H1 (cell line): ENCODE results near the gene CALD1. TPM values are rescaled to one million over a fixed set of nuclear protein-coding genes. Genes with fewer than 3 reads are reported as not detected.

Source experiments
- CTCF ChIA-PET: fragments of 300-600 bp; sonication (Branson Sonifier 250); formaldehyde crosslinking; loops from one replicate; lab custom pipeline; 2021; ENCODE audit not compliant: partially characterized antibody; lab: Charles Lee
- POLR2A ChIA-PET: fragments of 300-600 bp; sonication (Branson Sonifier 250); formaldehyde crosslinking; loops from one replicate; lab custom pipeline; 2021; ENCODE audit warnings: inconsistent platforms; ENCODE audit not compliant: partially characterized antibody; lab: Charles Lee
- DNase-seq, 2 experiments: peaks; one replicate each; pipeline versions ENCODE4 v3.0.0 to v3.0.0-alpha.2; 2010 to 2022; ENCODE audit warnings: low spot score in 2 of 2, low read depth in 1 of 2, mixed read lengths in 1 of 2
- FAIRE-seq: peaks from 2 replicates; lab custom pipeline; 2011; peaks lifted over from hg19 to GRCh38; lab: Jason Lieb, UNC
- H2AFZ ChIP-seq: 2 replicates; pipeline ENCODE4 v1.8.1; 2012; ENCODE audit warnings: low read length, inconsistent platforms
- H2AK5ac ChIP-seq: 2 replicates; pipeline ENCODE4 v1.6.1; 2013; ENCODE audit warnings: low read depth, low read length
- H2BK120ac ChIP-seq: replicated peaks from 2 replicates; pipeline ENCODE3; 2013; ENCODE audit warnings: low read depth, low read length, inconsistent platforms
- H2BK12ac ChIP-seq: 2 replicates; pipeline ENCODE4 v1.6.1; 2013; ENCODE audit warnings: low read depth, low read length
- H2BK15ac ChIP-seq: 2 replicates; pipeline ENCODE4 v1.6.1; 2013; ENCODE audit warnings: low read length
- H2BK20ac ChIP-seq: 2 replicates; pipeline ENCODE4 v1.6.1; 2013; ENCODE audit warnings: low read length
- H2BK5ac ChIP-seq: 2 replicates; pipeline ENCODE4 v1.6.1; 2013; ENCODE audit warnings: low read depth, low read length
- H3K14ac ChIP-seq: 2 replicates; pipeline ENCODE4 v1.6.1; 2013; ENCODE audit warnings: inconsistent platforms; ENCODE audit not compliant: insufficient read length
- H3K18ac ChIP-seq: 2 replicates; pipeline ENCODE4 v1.6.1; 2013; ENCODE audit warnings: low read length; ENCODE audit errors: extremely low read depth
- H3K23ac ChIP-seq: 2 replicates; pipeline ENCODE4 v1.6.1; 2013; ENCODE audit warnings: inconsistent platforms; ENCODE audit not compliant: insufficient read length
- H3K23me2 ChIP-seq: 2 replicates; pipeline ENCODE4 v1.6.1; 2013; ENCODE audit warnings: low read depth, low read length
- H3K27ac ChIP-seq: 2 replicates; pipeline ENCODE4 v1.6.1; 2011; ENCODE audit warnings: low read depth, low read length, inconsistent platforms
- H3K27me3 ChIP-seq, 4 experiments: replicated peaks in 1 of 4; 1 replicate in 1 of 4; 2 replicates in 3 of 4; pipeline versions ENCODE4 v1.6.1 to v1.8.1; 2011 to 2013; ENCODE audit warnings: low read length in 3 of 4, mild to moderate bottlenecking in 3 of 4, inconsistent platforms in 2 of 4, mixed read lengths in 2 of 4, moderate library complexity in 1 of 4; ENCODE audit not compliant: control insufficient read depth in 3 of 4, insufficient read depth in 3 of 4; ENCODE audit errors: extremely low read depth in 1 of 4
- H3K36me3 ChIP-seq, 4 experiments: 2 replicates each; pipeline versions ENCODE4 v1.6.1 to v1.8.1; 2011 to 2013; ENCODE audit warnings: mild to moderate bottlenecking in 4 of 4, low read length in 3 of 4, moderate library complexity in 2 of 4, control low read depth in 1 of 4, inconsistent platforms in 1 of 4; ENCODE audit not compliant: insufficient read depth in 4 of 4, control insufficient read depth in 2 of 4
- H3K4ac ChIP-seq: replicated peaks from 2 replicates; pipeline ENCODE3; 2013; ENCODE audit warnings: low read length, low read depth, mixed read lengths, inconsistent platforms; ENCODE audit not compliant: insufficient read length
- H3K4me1 ChIP-seq, 4 experiments: replicated peaks in 1 of 4; 1 replicate in 1 of 4; 2 replicates in 3 of 4; pipeline versions ENCODE4 v1.6.1 to v1.8.1; 2011 to 2013; ENCODE audit warnings: low read length in 3 of 4, inconsistent platforms in 2 of 4, mixed read lengths in 1 of 4; ENCODE audit not compliant: insufficient read depth in 4 of 4, control insufficient read depth in 3 of 4
- H3K4me2 ChIP-seq, 2 experiments: 2 replicates each; pipeline versions ENCODE4 v1.6.1 to v1.8.1; 2011 to 2013; ENCODE audit warnings: low read depth in 2 of 2, low read length in 2 of 2, control low read depth in 1 of 2, inconsistent platforms in 1 of 2, mild to moderate bottlenecking in 1 of 2; ENCODE audit not compliant: insufficient read depth in 1 of 2
- H3K4me3 ChIP-seq, 4 experiments: fragments of 200-600, 300-600 bp in 1 of 4; sonication (generic), shearing (Covaris generic), sonication (Bioruptor Twin) in 1 of 4; 2 replicates each; pipeline versions ENCODE4 v1.5.1 to v1.8.1; 2011 to 2016; ENCODE audit warnings: low read length in 4 of 4, low read depth in 3 of 4, control low read depth in 2 of 4, inconsistent platforms in 2 of 4, mild to moderate bottlenecking in 2 of 4, mixed read lengths in 1 of 4, moderate library complexity in 1 of 4; ENCODE audit not compliant: insufficient read depth in 2 of 4; ENCODE audit errors: extremely low read depth in 1 of 4
- H3K56ac ChIP-seq: replicated peaks from 2 replicates; pipeline ENCODE3; 2013; ENCODE audit warnings: low read depth, mild to moderate bottlenecking, mixed read lengths, low read length, inconsistent platforms; ENCODE audit not compliant: insufficient read length
- H3K79me1 ChIP-seq: 2 replicates; pipeline ENCODE4 v1.6.1; 2013; ENCODE audit warnings: low read depth, low read length, control low read depth
- H3K79me2 ChIP-seq, 2 experiments: 2 replicates each; pipeline versions ENCODE4 v1.6.1 to v1.8.1; 2012 to 2013; ENCODE audit warnings: low read length in 2 of 2, mild to moderate bottlenecking in 2 of 2, inconsistent platforms in 1 of 2; ENCODE audit not compliant: insufficient read depth in 2 of 2, control insufficient read depth in 1 of 2
- H3K9ac ChIP-seq, 4 experiments: replicated peaks in 1 of 4; 1 replicate in 1 of 4; 2 replicates in 3 of 4; pipeline versions ENCODE4 v1.6.1 to v1.8.1; 2011 to 2013; ENCODE audit warnings: low read depth in 3 of 4, low read length in 3 of 4, control low read depth in 2 of 4, mild to moderate bottlenecking in 2 of 4, moderate library complexity in 2 of 4, inconsistent platforms in 1 of 4; ENCODE audit errors: extremely low read depth in 1 of 4
- H3K9me3 ChIP-seq, 2 experiments: 2 replicates each; pipeline versions ENCODE4 v1.6.1 to v1.8.1; 2012 to 2013; ENCODE audit warnings: mild to moderate bottlenecking in 2 of 2, moderate library complexity in 2 of 2, control low read depth in 1 of 2, inconsistent platforms in 1 of 2, low read depth in 1 of 2, low read length in 1 of 2, mixed read lengths in 1 of 2; ENCODE audit not compliant: insufficient read depth in 2 of 2
- H4K20me1 ChIP-seq, 2 experiments: replicated peaks in 1 of 2; 2 replicates each; pipeline versions ENCODE3 to v1.8.1; 2011 to 2013; ENCODE audit warnings: inconsistent platforms in 2 of 2, low read length in 2 of 2, mild to moderate bottlenecking in 1 of 2; ENCODE audit not compliant: insufficient read depth in 2 of 2, control insufficient read depth in 1 of 2
- H4K5ac ChIP-seq: 2 replicates; pipeline ENCODE4 v1.6.1; 2013; ENCODE audit warnings: low read length, low read depth, mixed read lengths, inconsistent platforms; ENCODE audit not compliant: insufficient read length
- H4K8ac ChIP-seq: 2 replicates; pipeline ENCODE4 v1.8.0; 2013; ENCODE audit warnings: mild to moderate bottlenecking, moderate library complexity, low read length, inconsistent platforms; ENCODE audit not compliant: insufficient read depth; ENCODE audit errors: extremely low read depth
- H4K91ac ChIP-seq: replicated peaks from 2 replicates; pipeline ENCODE3; 2013; ENCODE audit warnings: low read length, mixed read lengths, inconsistent platforms; ENCODE audit not compliant: insufficient read length
- TCF12 ChIP-seq: IDR thresholded peaks from 2 replicates; pipeline ENCODE4 v1.6.1; 2011; ENCODE audit warnings: low read depth, mild to moderate bottlenecking, low read length
- ZNF274 ChIP-seq: IDR thresholded peaks from 2 replicates; pipeline ENCODE4 v1.7.0; 2012; ENCODE audit warnings: low read length, borderline replicate concordance; ENCODE audit errors: extremely low read depth
- WGBS, 2 experiments: shearing (Covaris generic) in 1 of 2; methylation state at CpG; one replicate each; pipeline versions ENCODE4 v1.1.6 to v1.1.7; 2013 to 2015; ENCODE audit warnings: low lambda C conversion rate in 2 of 2, mixed read lengths in 2 of 2, inconsistent platforms in 1 of 2, low coverage in 1 of 2, missing lambda C conversion rate in 1 of 2; ENCODE audit not compliant: insufficient replicate concordance in 2 of 2, insufficient coverage in 1 of 2, insufficient read length in 1 of 2; ENCODE audit errors: extremely low coverage in 1 of 2, missing lambda C conversion rate in 1 of 2; 5-methylcytosine and 5-hydroxymethylcytosine counted together
- polyA plus RNA-seq, 7 experiments: library from polyadenylated mRNA; depleted of rRNA in 3 of 7; stranded (reverse) in 5 of 7; unstranded in 2 of 7; fragments of >200 nt in 5 of 7; fragments of 200-250 nt in 2 of 7; gene quantifications; 1 replicate in 5 of 7; 2 replicates in 1 of 7; 4 replicates in 1 of 7; pipeline versions ENCODE4 v1.2.1 to v1.2.3, GENCODE V29; 2011 to 2013; ENCODE audit warnings: missing spikeins in 2 of 7, mixed read lengths in 2 of 7
- total RNA-seq: library from RNA; stranded (reverse); fragmentation: NEBNext Ultra II Directional; extraction: Animal tissue kit (Norgen Biotek cat#: 25700); gene quantifications from 2 replicates; pipeline ENCODE4 v1.2.1, GENCODE V29; 2021

CALD1 gene
- total and polyA plus RNA-seq, 2 of the 8 experiments (the other 6 are each of a cell fraction or from before 2014, with no cell fraction given): 34.3 to 177 TPM

GRCh38 chr7:134882481-134882880, 103.0 kb downstream of the CALD1 start:
- DNase-seq: no peak
- Histone ChIP-seq H3K4me3 (no peak overlapping the region), H3K79me2 (peaks cover 0 to 1% of the 10 kb centered on the region in 2 experiments; a peak in 1 of 4 replicates), H2BK20ac (no peak overlapping the region), H2BK15ac (no peak overlapping the region), H3K4ac (no peak overlapping the region), H3K9ac (no peak overlapping the region), H3K27me3 (no peaks in the 10 kb centered on the region), H3K4me1 (no peaks in the 10 kb centered on the region), H3K23me2 (no peaks in the 10 kb centered on the region), H3K56ac (no peak overlapping the region), H3K79me1 (peaks cover 2% of the 10 kb centered on the region), H2BK12ac (no peak overlapping the region), H3K9me3 (no peaks in the 10 kb centered on the region), H2AK5ac (no peak overlapping the region), H3K18ac (no peak overlapping the region), H4K8ac (no peak overlapping the region), H4K91ac (no peak overlapping the region), H3K23ac (no peak overlapping the region), H2AFZ (no peak overlapping the region), H3K4me2 (no peak overlapping the region), H2BK120ac (no peak overlapping the region), H2BK5ac (no peak overlapping the region), H4K20me1 (peaks cover 0 to 1% of the 10 kb centered on the region in 2 experiments), H4K5ac (no peak overlapping the region), H3K27ac (no peak overlapping the region), H3K14ac (no peak overlapping the region), H3K36me3 (no peaks in the 10 kb centered on the region)
- FAIRE-seq: no peak
- TF ChIP-seq TCF12 (no peak), ZNF274 (no peak)
- POLR2A ChIA-PET: no interaction called here
- CTCF ChIA-PET: interaction anchor here (1.7 kb wide), 1 partner anchor 39 kb away, joined by 4 read pairs; no protein-coding TSS in a partner anchor
- 85% methylated on average over 1 of the region's 1 CpG; no CpG with 5 or more reads in 1 of the 2 experiments for WGBS, 2 experiments
